Regular cardiac myocyte (primary cell): ENCODE results near the gene ARAP1. TPM values are rescaled to one million over a fixed set of nuclear protein-coding genes. Genes with fewer than 3 reads are reported as not detected.

Source experiments
- total RNA-seq: library from RNA; depleted of rRNA; stranded (reverse); fragments of >200 nt; gene quantifications from 2 replicates; pipeline ENCODE4 v1.2.3, GENCODE V29; 2014

The ARAP1 gene
- 69.8 and 94.7 TPM in 2 replicates for total RNA-seq

DNA sequence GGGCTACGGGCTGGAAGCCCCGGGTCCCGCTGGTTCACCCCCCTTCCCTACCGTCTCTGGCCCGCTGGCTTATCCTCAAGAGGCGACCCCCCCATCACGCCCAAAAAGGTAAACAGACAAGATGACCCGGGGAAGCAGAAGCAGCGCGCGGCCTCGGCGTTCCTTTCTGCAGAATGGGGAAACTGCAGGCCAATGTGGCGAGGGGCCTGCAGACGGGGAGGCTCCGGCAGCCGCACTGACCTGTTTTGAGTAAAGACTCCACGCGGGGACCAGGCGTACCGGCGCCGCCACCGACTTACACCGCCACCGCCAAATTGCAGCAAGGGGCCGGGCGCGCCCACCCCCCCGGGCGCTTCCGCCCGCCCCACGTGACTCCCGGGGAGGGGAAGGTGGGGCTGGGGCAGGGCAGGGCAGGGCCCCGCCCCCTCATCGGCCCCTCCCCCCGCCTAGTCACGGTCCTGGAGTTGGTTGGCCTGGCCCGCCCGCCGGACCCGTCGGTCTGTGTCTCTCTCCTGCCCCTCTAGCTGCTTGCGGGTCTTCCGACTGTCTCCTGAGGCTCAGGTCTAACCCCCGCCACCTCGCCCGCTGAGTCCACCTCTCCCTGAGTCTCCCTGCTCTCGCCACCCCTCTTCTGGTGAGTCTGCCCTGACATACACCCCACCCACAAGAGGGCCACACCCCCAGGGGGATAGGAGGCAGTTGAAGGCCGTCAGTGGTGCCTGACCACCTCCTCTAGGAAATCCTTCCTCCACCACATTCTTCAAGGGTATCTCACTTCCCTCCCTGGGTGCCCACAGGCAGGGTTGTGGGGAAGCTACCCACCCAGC lies at the start of gene ARAP1:
Gene ARAP1, minus strand, starts transcription at position 321 of the 827 bp plus-strand sequence. CDS start 25,280 bp downstream, outside the sequence.

DNA sequence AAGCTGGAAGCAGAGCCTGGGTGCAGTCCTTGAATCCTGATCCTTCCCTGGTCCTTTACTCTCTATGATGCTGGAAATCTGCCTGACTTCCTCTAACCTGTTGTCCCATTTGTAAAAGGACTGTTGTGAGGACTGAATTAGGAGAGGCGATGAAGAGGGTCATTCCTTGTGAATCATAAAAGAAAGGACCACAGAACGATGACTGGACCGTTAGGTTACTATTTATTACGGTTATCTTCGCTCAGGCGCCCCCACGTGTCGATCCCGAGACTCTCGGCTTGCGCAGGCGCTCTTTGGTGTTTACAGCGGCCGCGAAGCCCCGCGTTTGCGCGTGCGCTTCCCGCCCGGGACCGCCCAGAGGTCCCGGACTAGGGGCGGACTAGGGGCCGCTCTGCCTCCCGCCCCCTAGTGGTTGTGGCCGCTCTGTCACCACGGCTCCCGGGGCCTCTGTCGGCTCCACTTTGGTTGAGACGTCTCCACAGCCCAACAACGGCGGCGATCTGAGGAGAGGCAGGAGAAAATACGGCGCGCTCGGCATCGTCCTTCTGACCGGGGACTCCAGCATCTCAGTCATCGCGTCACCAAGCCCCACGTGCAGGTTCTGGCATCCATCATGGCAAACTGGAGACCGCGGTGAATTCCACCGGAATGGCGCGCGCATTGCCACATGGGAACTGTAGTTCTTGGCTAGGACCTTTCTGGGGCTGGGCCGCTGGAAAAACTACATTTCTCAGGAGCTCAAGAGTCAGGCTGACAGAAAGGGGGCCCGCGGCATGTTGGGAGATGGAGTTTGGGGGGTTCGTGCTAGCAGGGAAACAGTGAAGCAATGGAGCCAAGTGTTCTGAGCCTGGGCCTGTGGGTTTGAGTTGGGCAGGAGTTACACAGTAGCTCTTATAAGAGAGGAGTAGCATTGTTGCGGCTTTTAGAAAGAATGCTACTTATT lies 41.5 kb upstream of the ARAP1 start, which contains the start of gene STARD10:
Gene STARD10, minus strand, starts transcription at position 623 of the 943 bp plus-strand sequence. CDS start 12,866 bp downstream, outside the sequence.

DNA sequence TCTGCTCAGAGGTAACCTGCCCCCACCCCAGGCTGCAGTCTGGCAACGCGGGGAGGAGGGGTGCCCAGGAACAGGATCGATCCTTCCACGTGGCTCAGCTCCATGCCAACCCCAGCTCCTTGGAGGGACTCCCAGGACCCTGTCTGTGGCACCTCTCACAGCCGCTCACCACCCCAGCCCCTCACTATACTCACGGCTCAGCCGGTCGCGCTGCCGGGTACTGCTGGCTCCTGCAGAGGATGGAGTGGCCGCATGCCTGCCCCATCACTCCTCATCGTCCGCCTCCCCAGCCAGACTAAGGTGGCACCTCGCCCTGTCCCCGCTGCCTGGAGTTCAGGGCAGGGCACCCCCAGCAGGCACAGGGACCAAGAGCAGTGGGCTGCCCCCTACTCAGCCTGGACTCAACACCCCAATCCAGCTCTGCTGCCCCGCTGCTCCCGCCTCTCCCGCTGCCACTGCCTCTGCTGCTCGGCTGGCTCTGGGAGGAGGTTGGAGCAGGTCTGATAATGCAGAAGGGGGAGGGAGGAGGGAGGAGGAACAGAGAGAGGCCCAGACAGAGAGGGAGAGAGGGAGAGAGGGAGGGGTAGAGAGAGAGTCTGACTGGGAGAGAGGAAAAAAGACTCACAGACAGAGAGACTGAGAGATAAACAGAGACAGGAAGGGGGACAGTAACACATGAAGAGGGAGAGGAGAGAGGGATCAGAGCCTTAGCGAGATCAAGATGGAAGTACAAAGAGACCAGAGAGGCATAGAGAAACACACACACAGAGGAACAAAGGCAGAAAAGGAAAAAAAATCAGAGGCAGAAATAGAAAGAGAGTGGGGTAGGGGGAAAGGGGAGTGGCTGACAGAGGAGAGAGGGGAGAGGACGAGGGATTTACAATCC lies 78.0 kb downstream of the ARAP1 start, which contains the start of gene PDE2A:
Gene PDE2A, minus strand, starts transcription at position 480 of the 886 bp plus-strand sequence. Its CDS starts 215 bp downstream, at position 265.

Other genes with a start within 250 kb of the ARAP1 start
- gene PDE2A, start 78.0 kb downstream of the ARAP1 start, total RNA-seq, result 1.3 and 3.4 TPM in 2 replicates
- gene STARD10, start 41.6 kb upstream of the ARAP1 start, total RNA-seq, result 7.1 and 22.6 TPM in 2 replicates
- 4.8 and 11.6 TPM in 2 replicates for gene ATG16L2, start 62.0 kb upstream of the ARAP1 start, total RNA-seq